ENCODE results near the gene BBS2.
A peak's percentile ranks its signal among the peaks of the same experiment; 100 is the strongest.

The BBS2 gene

DNA sequence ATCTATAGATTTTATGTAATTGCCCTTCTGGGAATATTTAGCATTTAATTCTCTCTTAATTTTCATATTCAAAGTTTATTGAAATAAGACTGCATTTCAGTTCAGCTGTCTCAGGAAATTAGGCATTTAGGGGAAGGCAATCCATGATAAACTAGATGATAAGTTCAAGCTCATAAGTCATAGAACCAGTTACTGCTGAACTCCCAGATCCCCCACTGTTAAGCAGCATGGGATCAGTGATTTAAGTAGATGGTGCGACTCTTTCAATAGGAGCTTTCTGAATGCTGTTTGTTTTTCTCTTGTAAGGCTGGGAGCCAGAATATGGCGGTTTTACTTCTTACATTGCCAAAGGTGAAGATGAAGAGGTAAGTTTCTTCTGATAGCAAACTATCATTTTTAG, 44.6 kb downstream of the BBS2 start:
- no peak for DNase-seq

DNA sequence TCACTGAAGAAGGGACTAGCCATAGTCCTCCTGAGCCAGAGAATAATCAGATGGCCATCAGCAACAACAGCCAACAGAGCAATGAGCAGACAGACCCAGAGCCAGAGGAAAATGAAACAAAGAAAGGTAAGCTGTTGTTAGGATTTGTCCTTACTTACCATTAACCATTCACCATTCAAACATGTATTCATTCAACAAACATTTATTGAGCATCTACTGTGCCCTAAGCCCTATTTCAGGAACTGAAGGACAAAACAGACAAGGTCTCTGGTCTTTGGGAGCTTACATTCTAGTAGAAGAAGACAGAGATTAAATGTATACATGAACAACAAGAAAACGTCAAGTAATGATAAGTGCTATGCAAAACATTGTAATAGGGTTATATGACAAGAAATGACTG, 49.2 kb downstream of the BBS2 start:
- DNase-seq: no peak

- no peak for DNase-seq
Observed at GRCh38 chr16:56470232-56470631, 49.6 kb downstream of the BBS2 start.

GRCh38 chr16:56469748-56470147, 50.1 kb downstream of the BBS2 start:
- no peak for DNase-seq

- no peak for DNase-seq
Observed at GRCh38 chr16:56468800-56469199, 51.0 kb downstream of the BBS2 start.

DNA sequence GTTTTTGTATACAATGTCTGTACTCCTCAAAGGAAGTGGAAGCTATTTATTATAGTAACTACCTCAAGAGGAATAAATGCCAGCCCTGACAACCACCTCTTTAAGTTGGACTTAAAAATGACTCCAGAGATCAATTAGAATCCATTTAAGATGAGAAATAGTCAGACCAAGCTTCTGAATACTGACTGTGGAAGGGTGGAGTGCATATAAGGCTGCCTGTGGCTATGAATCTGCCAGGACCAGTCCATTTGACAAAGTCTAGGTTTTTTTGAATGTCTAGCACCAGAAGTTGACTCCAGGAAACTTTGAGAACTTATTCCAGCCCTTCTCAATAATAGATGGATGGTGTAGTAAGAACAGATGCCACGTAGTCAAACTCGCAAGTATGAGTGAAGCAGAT, 53.5 kb downstream of the BBS2 start:
- no peak for DNase-seq

- no peak for DNase-seq
Observed at GRCh38 chr16:56463153-56463552, 56.7 kb downstream of the BBS2 start.

DNA sequence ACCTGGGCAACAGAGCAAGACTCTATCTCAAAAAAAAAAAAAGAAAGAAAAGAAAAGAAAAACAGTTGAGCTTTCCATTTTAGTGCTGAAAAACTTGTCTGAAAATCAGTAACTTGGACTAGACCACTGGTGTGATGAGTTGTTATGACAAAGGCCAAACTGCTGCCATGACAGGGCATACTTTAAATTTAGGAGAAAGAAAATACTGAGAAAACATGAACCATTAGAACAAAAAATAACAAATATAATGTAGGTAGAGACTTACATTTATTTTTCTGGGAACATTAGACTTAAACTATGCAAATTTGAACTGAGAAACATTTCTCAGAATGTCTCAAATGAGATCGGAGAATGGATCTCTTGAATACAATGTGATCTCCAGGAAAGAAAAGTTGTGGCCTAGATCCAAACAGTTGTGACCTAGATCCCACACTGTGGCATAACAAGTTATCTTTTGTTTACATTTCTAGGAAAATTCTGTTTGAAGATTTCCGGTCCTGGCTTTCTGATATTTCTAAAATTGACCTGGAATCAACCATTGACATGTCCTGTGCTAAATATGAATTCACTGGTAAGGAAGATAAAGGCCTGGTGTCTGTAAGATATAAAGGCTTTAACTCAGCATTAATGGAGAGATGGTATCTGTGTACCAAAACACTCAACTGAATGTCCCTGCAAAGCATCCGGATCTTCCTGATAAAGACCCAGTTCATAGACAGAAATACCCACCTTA, 57.6 kb downstream of the BBS2 start:
- no peak for DNase-seq

- no peak for DNase-seq
Observed at GRCh38 chr16:56460101-56460500, 59.7 kb downstream of the BBS2 start.

DNA sequence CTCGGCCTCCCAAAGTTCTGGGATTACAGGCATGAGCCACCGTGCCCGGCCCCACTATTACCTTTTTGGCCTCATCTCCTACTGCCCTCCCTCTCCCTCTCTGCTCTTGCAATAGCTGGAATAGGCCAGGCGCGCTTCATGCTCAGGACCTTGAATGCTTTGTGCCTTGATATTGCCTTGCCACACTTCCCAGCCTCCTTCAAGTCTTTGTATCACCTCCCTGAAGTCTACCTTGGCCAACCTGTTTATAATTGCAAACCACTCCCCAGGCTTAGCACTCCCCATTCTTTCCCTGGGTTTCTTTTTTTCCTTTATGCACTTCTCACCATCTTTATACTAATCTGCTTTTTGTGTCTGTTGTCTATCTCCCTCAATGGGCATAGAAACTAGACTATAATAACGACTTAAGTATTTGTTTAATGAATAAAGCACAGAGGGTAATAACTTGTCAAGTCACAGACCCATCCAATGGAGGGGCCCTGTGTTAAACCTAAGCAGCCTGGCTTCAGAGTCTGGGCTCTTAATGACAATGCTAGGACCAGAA, 61.8 kb downstream of the BBS2 start:
- no peak for DNase-seq

DNA sequence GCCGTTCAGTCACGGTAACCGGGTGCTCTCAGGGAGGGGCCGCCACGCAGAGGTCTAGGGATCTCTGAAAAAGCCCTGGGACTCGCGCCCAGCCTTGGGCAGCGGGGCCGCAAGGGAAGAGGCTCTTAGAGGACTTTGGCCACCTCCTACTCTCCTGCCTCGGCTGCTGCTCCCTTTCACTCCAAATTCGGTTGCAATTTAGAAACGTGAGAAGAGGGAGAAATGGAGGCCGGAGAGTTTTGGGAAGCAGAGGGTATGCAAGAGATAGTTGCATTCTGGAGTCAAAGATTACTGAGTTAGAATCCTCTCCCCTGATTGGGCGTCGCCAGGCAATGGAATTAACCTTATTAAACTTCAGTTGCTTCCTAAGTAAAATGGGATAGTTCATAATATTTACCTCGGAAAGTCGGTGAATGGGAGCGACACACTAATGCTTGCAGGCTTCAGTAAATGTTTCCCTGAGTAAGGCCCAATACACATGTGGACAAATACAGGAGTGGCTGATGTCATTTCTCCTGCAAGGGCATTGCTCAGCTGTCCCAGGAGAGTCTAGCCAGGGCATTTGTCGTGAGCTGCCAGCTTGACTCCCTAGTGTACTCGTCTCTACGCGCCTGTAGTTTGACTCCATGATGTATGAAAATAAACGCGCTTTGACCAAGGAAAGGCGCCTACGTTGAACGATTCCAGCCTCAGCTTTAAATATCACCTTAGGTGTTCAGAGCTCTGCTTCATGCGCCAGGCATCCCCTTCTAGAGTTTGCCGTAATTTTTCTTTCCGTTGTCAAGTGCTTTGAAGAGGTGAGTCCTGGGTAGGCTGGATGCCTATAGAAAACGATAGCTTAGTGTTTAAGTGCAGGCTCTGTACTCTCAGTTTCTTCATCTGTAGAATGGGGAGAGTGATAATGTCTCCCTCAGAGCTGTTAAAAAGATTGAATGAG, 67.8 kb downstream of the BBS2 start:
- DNase-seq: peak; percentile 24

- peak; percentile 97 for DNase-seq
Observed at GRCh38 chr16:56450986-56451752, 68.7 kb downstream of the BBS2 start, which contains the start of the genes NUDT21 and OGFOD1. NUDT21 (minus strand) TSS chr16:56451332; CDS start chr16:56451202, 130 bp downstream. OGFOD1 (plus strand) TSS chr16:56451554; CDS start chr16:56451613, 59 bp downstream.

DNA sequence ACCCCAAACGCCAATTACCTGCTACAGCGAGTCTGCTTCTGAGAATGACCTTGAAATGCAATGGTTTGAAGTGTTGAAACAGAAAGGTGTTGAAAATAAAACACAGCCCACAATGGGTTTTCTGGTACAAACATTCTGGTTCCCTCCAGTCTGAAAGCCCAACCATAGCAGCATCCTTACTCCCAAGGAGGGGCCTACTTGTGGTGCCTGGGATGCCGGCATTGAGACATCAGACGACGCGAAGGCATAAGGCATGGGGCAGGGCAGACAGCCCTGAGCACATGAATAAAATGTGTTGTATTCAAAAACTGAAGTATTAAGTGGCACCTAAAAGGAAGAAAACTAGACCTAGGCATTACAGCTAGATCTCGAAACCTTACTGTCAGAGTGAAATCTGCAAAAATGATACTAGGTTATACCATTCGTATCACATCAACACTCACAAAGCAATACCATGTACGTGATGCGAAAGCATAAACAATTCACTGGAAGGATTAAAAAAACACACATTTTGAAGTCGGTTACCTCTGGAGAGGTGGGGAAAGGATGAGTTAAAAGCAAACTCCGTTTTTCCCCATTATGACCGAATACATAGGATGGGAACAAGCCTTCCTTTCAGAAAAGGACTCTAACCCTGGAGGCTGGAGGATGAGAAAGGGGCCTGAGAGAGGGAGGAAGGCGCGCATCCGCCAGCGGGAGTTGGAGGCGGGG, 69.4 kb downstream of the BBS2 start:
- peak; percentile 14 for DNase-seq

GRCh38 chr16:56448005-56448404, 71.8 kb downstream of the BBS2 start:
- no peak for DNase-seq

GRCh38 chr16:56447286-56447685, 72.5 kb downstream of the BBS2 start:
- no peak for DNase-seq

- DNase-seq: no peak
Observed at GRCh38 chr16:56438038-56438437, 81.8 kb downstream of the BBS2 start.

DNA sequence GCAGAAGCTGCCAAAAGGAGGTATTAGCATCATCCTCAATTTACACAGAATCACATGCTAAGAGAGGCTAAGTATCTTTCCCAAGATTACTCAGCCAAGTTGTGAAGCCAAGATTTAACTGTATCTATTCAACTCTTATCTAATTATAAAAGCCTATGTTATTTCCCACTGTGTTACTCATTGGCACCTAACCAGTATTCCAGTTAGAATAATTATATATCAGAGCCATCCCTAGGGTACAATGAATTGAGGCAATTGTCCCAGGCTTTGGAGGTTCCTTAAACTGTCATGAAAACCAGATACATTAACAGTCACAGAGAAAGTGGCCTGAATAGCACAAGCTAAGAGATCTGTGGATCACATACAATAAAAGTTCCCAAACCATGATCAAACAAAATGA, 83.6 kb downstream of the BBS2 start:
- DNase-seq: no peak

All from suppressor macrophage treated with lipopolysaccharide for 4 hours (primary cell).